A673 (cell line): Measurements from ENCODE around the gene GRIP1.

ENCODE experiments used
- EZH2 ChIP-seq: fragments of 200-600 bp; sonication (generic); IDR thresholded peaks from 2 replicates; pipeline ENCODE4 v1.6.1; 2017; ENCODE audit warnings: borderline replicate concordance, low read depth, mild to moderate bottlenecking, mixed read lengths, antibody characterized with exemption, low read length; ENCODE audit not compliant: poor library complexity, severe bottlenecking
- TF ChIP-seq, protein P1 (sequence below): fragments of 300-800, 200-600 bp; sonication (generic); conservative IDR thresholded peaks from 2 replicates; pipeline ENCODE4 v1.5.1; 2017; ENCODE audit warnings: low read depth, mild to moderate bottlenecking, antibody characterized with exemption, low read length, moderate library complexity, mixed read lengths

DNA sequence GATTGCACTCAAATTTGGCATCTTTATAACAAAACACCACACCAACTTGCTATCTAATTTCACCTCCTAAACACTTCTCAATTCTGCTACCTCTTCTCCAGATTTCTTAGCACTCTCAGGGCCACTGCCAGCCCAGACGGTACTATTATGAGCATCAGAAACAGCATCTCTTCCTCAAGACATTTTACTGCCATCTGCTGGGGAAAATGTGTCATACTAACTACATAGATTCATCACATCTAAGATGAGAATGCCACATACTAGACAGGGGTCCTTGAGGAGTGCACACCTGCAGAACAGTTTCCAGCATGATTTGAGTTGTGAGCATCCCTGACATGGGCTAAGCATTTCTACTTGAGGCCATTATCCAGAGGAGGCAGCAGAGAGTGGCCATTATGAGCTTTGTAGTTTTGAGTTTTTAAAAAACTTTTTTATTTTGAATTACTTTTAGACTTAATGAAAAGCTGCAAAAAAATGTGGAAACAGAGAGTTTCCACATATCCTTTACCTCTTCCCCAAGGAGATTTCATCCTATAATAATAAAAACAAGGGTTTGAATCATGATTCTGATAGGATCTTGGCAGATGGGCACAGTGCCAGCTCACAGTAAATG lies 15.1 kb upstream of the GRIP1 start:
- TF ChIP-seq, protein P1, sequence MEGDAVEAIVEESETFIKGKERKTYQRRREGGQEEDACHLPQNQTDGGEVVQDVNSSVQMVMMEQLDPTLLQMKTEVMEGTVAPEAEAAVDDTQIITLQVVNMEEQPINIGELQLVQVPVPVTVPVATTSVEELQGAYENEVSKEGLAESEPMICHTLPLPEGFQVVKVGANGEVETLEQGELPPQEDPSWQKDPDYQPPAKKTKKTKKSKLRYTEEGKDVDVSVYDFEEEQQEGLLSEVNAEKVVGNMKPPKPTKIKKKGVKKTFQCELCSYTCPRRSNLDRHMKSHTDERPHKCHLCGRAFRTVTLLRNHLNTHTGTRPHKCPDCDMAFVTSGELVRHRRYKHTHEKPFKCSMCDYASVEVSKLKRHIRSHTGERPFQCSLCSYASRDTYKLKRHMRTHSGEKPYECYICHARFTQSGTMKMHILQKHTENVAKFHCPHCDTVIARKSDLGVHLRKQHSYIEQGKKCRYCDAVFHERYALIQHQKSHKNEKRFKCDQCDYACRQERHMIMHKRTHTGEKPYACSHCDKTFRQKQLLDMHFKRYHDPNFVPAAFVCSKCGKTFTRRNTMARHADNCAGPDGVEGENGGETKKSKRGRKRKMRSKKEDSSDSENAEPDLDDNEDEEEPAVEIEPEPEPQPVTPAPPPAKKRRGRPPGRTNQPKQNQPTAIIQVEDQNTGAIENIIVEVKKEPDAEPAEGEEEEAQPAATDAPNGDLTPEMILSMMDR, result peak; percentile 70
- no peak for TF ChIP-seq EZH2
